Left colon (tissue), 2 donors: Measurements from ENCODE around the gene TSKU. TPM values are rescaled to one million over a fixed set of nuclear protein-coding genes. Genes with fewer than 3 reads are reported as not detected.
A peak's percentile ranks its signal among the peaks of the same experiment; 100 is the strongest.
"Not testable (repeated sequence)": the region's sequence is repeated elsewhere in the genome, so short reads cannot be mapped to it uniquely, and the experiment has no call there.

ENCODE experiments used
- ATAC-seq: fragments of 200-7000 bp; cut with Tn5 transposase; one replicate; pipeline ENCODE4 v1.9.1; 2020; ENCODE audit warnings: mild to moderate bottlenecking, moderate library complexity
- DNase-seq, 2 donors: peaks; one replicate each; pipeline ENCODE4 v3.0.0-alpha.2; 2020
- intact Hi-C, 2 donors: fragments of 100-400 bp; cut with DNase I in 1 of 2; cut with micrococcal nuclease in 1 of 2; formaldehyde crosslinking; loops; one replicate each; pipeline versions ENCODE4 v1.11.2 to v1.14.0; 2022; cut with DNase I, micrococcal nuclease
- total RNA-seq, 2 donors: library from RNA; stranded (reverse); fragmentation: NEBNext Ultra II Directional; extraction: Animal tissue kit (Norgen Biotek cat#: 25700); gene quantifications; one replicate each; pipeline ENCODE4 v1.2.1, GENCODE V29; 2021
- donor health status: DM: no; HTN: no; CAD: no.
- donor health status: DM: yes; HTN: yes; CAD: no.

Gene TSKU
- total RNA-seq, 2 donors from 2014 or later = 38.4 to 42.6 TPM

GRCh38 chr11:76783896-76784813 lies 999 bp downstream of the TSKU start:
- ATAC-seq = peak; percentile 27
- intact Hi-C loops = no loop called here
- DNase-seq = peak in 1 of 2 donors; percentile 61

- intact Hi-C loops = no loop called here
- DNase-seq (peak in 1 of 2 donors; percentile 50), ATAC-seq (no peak)
Observed at GRCh38 chr11:76785513-76785912, 2.4 kb downstream of the TSKU start.

- DNase-seq = no peak
- intact Hi-C loops = no loop called here
- ATAC-seq = no peak
Observed at GRCh38 chr11:76786016-76786415, 2.9 kb downstream of the TSKU start.

- ATAC-seq (no peak), DNase-seq (no peak)
- intact Hi-C loops = no loop called here
Observed at GRCh38 chr11:76786441-76787014, 3.4 kb downstream of the TSKU start.

- ATAC-seq (no peak), DNase-seq (no peak)
- intact Hi-C loops = no loop called here
Observed at GRCh38 chr11:76787271-76787670, 4.1 kb downstream of the TSKU start.

- peak in 1 of 2 donors; percentile 45 for DNase-seq
- intact Hi-C loops = no loop called here
- ATAC-seq = peak; percentile 19
Observed at GRCh38 chr11:76787911-76788596, 4.9 kb downstream of the TSKU start.

GRCh38 chr11:76788661-76789442 lies 5.7 kb downstream of the TSKU start:
- ATAC-seq (peak; percentile 75), DNase-seq (peak; percentile 89 to 93)
- intact Hi-C loops = no loop called here

GRCh38 chr11:76789443-76789719 lies 6.2 kb downstream of the TSKU start:
- intact Hi-C loops = no loop called here
- peak; percentile 2 to 20 for DNase-seq
- ATAC-seq = no peak

- DNase-seq = peak in 1 of 2 donors; percentile 23
- no peak for ATAC-seq
- intact Hi-C loops = no loop called here
Observed at GRCh38 chr11:76790251-76790650, 7.1 kb downstream of the TSKU start.

- ATAC-seq, intact Hi-C loops: not testable (repeated sequence)
- peak; percentile 0 to 4 for DNase-seq
Observed at GRCh38 chr11:76791002-76791770, 8.0 kb downstream of the TSKU start.

GRCh38 chr11:76791861-76792260 lies 8.7 kb downstream of the TSKU start:
- ATAC-seq (no peak), DNase-seq (no peak)
- intact Hi-C loops = no loop called here

- DNase-seq = peak in 1 of 2 donors; percentile 2
- no peak for ATAC-seq
- intact Hi-C loops = no loop called here
Observed at GRCh38 chr11:76792505-76793264, 9.5 kb downstream of the TSKU start.

- no peak for ATAC-seq
- intact Hi-C loops = no loop called here
- no peak for DNase-seq
Observed at GRCh38 chr11:76793391-76794291, 10.5 kb downstream of the TSKU start.

- ATAC-seq = no peak
- intact Hi-C loops = loop anchor here in 1 of 2 donors (5.0 kb wide), 1 partner anchor 57 kb away; no protein-coding TSS in a partner anchor
- DNase-seq = no peak
Observed at GRCh38 chr11:76794371-76795289, 11.5 kb downstream of the TSKU start.

- ATAC-seq = no peak
- no peak for DNase-seq
- intact Hi-C loops = loop anchor here in 1 of 2 donors (5.0 kb wide), 1 partner anchor 58 kb away; no protein-coding TSS in a partner anchor
Observed at GRCh38 chr11:76795290-76795935, 12.3 kb downstream of the TSKU start.
